ENCODE measurements around the gene HSBP1. TPM values are rescaled to one million over a fixed set of nuclear protein-coding genes. Genes with fewer than 3 reads are reported as not detected.

HSBP1 gene
- total and polyA plus RNA-seq, 2 of the 8 experiments (the other 6 are each of a cell fraction or from before 2014, with no cell fraction given): 78.4 to 219 TPM

DNA sequence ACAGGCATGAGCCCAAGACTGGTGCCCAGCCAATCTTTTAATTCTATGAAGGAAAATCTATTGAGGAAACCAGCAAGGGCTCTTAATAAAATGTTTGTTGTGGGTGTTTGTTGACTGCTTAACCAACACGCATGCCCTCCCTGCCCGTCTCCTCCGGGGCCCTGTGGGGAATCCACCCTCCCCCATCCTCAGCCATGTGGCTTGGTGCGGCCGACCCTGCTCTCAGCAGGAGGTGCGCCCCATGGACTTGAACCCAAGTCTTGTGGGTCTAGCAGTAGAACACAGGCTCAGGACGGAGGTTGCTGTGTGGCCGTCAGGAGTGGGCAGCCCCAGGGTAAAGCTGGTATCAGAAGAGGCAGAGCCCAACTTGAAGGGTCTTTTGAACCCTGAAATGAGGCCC, 46.1 kb downstream of the HSBP1 start:
- no peak overlapping the region for H3K4me2 ChIP-seq (ENCODE audit: insufficient read depth in 1 of 2, low read depth in 2 of 2, low read length in 2 of 2)
- peak overlapping the region; percentile 46; the same call in 1 of the 2 replicates for H4K8ac ChIP-seq (ENCODE audit: extremely low read depth, insufficient read depth, low read length)
- 0 out of 2 replicates have a peak overlapping the region, but pooled peaks have one; percentile 6 for H3K18ac ChIP-seq (ENCODE audit: extremely low read depth, low read length)
- H3K23ac ChIP-seq (ENCODE audit: insufficient read length): no peak overlapping the region
- no peak overlapping the region for H4K5ac ChIP-seq (ENCODE audit: insufficient read length, low read depth, low read length)
- 0 out of 2 replicates have a peak overlapping the region, but pooled peaks have one; percentile 75 for H2BK15ac ChIP-seq (ENCODE audit: low read length)
- POLR2A ChIA-PET (ENCODE audit: partially characterized antibody): interaction anchor here (0.7 kb wide), 1 partner anchor 10 kb away, joined by 3 read pairs; no protein-coding TSS in a partner anchor
- H3K4me3 ChIP-seq (ENCODE audit: extremely low read depth in 1 of 4, insufficient read depth in 2 of 4, low read depth in 3 of 4, low read length in 4 of 4): no peak overlapping the region
- no peak overlapping the region for H3K27ac ChIP-seq (ENCODE audit: low read depth, low read length)
- H3K79me1 ChIP-seq (ENCODE audit: low read depth, low read length): no peaks in the 10 kb centered on the region
- peak overlapping the region; percentile 62; the same call in 1 of the 2 replicates for H2BK12ac ChIP-seq (ENCODE audit: low read depth, low read length)
- H4K91ac ChIP-seq (replicated peaks; ENCODE audit: insufficient read length, low read length): peak overlapping the region; percentile 45
- no peaks in the 10 kb centered on the region for H3K79me2 ChIP-seq (ENCODE audit: control insufficient read depth in 1 of 2, insufficient read depth in 2 of 2, low read length in 2 of 2)
- H2BK120ac ChIP-seq (replicated peaks; ENCODE audit: low read depth, low read length): no peak overlapping the region
- CTCF ChIA-PET (ENCODE audit: partially characterized antibody): interaction anchor here (1.0 kb wide), 1 partner anchor 33 kb away, joined by 3 read pairs; no protein-coding TSS in a partner anchor
- FAIRE-seq: no peak
- H3K9ac ChIP-seq (replicated peaks in 1 of 4; ENCODE audit: extremely low read depth in 1 of 4, low read depth in 3 of 4, low read length in 3 of 4): no peak overlapping the region
- no peak overlapping the region for H3K56ac ChIP-seq (replicated peaks; ENCODE audit: insufficient read length, low read depth, low read length)
- WGBS, 2 experiments (ENCODE audit: extremely low coverage in 1 of 2, insufficient coverage in 1 of 2, insufficient read length in 1 of 2, insufficient replicate concordance in 2 of 2, low coverage in 1 of 2, low lambda C conversion rate in 2 of 2, missing lambda C conversion rate in 1 of 2): 97% methylated on average over 8 of the region's 8 CpGs; no CpG with 5 or more reads in 1 of the 2 experiments
- H3K4ac ChIP-seq (replicated peaks; ENCODE audit: insufficient read length, low read depth, low read length): no peak overlapping the region
- H3K36me3 ChIP-seq (ENCODE audit: control insufficient read depth in 2 of 4, insufficient read depth in 4 of 4, low read length in 3 of 4): no peaks in the 10 kb centered on the region
- H2AFZ ChIP-seq (ENCODE audit: low read length): no peak overlapping the region
- peaks cover 1 to 9% (median 4%) of the 10 kb centered on the region in 4 experiments; a peak in 6 of 7 replicates for H3K4me1 ChIP-seq (replicated peaks in 1 of 4; ENCODE audit: control insufficient read depth in 3 of 4, insufficient read depth in 4 of 4, low read length in 3 of 4)
- H4K20me1 ChIP-seq (replicated peaks in 1 of 2; ENCODE audit: control insufficient read depth in 1 of 2, insufficient read depth in 2 of 2, low read length in 2 of 2): no peaks in the 10 kb centered on the region
- H2BK5ac ChIP-seq (ENCODE audit: low read depth, low read length): no peak overlapping the region
- H2BK20ac ChIP-seq (ENCODE audit: low read length): no peak overlapping the region
- TF ChIP-seq ASH2L (IDR thresholded peaks at IDR 0.05; ENCODE audit: low read length): no peak
- TF ChIP-seq BRCA1 (IDR thresholded peaks at IDR 0.05; ENCODE audit: low read depth, low read length): no peak
- TF ChIP-seq, protein P1, sequence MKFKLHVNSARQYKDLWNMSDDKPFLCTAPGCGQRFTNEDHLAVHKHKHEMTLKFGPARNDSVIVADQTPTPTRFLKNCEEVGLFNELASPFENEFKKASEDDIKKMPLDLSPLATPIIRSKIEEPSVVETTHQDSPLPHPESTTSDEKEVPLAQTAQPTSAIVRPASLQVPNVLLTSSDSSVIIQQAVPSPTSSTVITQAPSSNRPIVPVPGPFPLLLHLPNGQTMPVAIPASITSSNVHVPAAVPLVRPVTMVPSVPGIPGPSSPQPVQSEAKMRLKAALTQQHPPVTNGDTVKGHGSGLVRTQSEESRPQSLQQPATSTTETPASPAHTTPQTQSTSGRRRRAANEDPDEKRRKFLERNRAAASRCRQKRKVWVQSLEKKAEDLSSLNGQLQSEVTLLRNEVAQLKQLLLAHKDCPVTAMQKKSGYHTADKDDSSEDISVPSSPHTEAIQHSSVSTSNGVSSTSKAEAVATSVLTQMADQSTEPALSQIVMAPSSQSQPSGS (IDR thresholded peaks at IDR 0.05; ENCODE audit: low read length): no peak
- TF ChIP-seq, protein P2, sequence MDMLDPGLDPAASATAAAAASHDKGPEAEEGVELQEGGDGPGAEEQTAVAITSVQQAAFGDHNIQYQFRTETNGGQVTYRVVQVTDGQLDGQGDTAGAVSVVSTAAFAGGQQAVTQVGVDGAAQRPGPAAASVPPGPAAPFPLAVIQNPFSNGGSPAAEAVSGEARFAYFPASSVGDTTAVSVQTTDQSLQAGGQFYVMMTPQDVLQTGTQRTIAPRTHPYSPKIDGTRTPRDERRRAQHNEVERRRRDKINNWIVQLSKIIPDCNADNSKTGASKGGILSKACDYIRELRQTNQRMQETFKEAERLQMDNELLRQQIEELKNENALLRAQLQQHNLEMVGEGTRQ (IDR thresholded peaks at IDR 0.05; ENCODE audit: low read length): no peak
- TF ChIP-seq EP300 (IDR thresholded peaks at IDR 0.05; ENCODE audit: borderline replicate concordance in 1 of 2, low read depth in 2 of 2, low read length in 2 of 2): no peak
- TF ChIP-seq CHD2 (IDR thresholded peaks at IDR 0.05; ENCODE audit: low read length): no peak
- TF ChIP-seq, protein P3, sequence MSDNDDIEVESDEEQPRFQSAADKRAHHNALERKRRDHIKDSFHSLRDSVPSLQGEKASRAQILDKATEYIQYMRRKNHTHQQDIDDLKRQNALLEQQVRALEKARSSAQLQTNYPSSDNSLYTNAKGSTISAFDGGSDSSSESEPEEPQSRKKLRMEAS (IDR thresholded peaks at IDR 0.05): no peak
- no peak overlapping the region for H3K14ac ChIP-seq (ENCODE audit: insufficient read length)
- H2AK5ac ChIP-seq (ENCODE audit: low read depth, low read length): no peak overlapping the region
- no peaks in the 10 kb centered on the region for H3K9me3 ChIP-seq (ENCODE audit: insufficient read depth in 2 of 2, low read depth in 1 of 2, low read length in 1 of 2)
- no peaks in the 10 kb centered on the region for H3K27me3 ChIP-seq (replicated peaks in 1 of 4; ENCODE audit: control insufficient read depth in 3 of 4, extremely low read depth in 1 of 4, insufficient read depth in 3 of 4, low read length in 3 of 4)
- H3K23me2 ChIP-seq (ENCODE audit: low read depth, low read length): no peaks in the 10 kb centered on the region
- no peak for DNase-seq (ENCODE audit: low read depth in 1 of 2, low spot score in 2 of 2)

Measured in H1 (cell line).